Activated naive CD8-positive, alpha-beta T cell (primary cell): ENCODE measurements around the gene TECRL.

Experiments
- H3K27ac Mint-ChIP-seq: one replicate; pipeline ENCODE4 v1.8.0; 2021; ENCODE audit warnings: mixed read lengths
- H3K27me3 Mint-ChIP-seq: one replicate; pipeline ENCODE4 v1.8.0; 2021; ENCODE audit warnings: mixed read lengths
- H3K36me3 Mint-ChIP-seq: one replicate; pipeline ENCODE4 v1.8.0; 2021; ENCODE audit warnings: mixed read lengths
- H3K4me1 Mint-ChIP-seq: one replicate; pipeline ENCODE4 v1.8.0; 2021; ENCODE audit warnings: low read depth, mixed read lengths
- H3K4me3 Mint-ChIP-seq: one replicate; pipeline ENCODE4 v1.8.0; 2021; ENCODE audit warnings: mild to moderate bottlenecking, mixed read lengths
- H3K9me3 Mint-ChIP-seq: one replicate; pipeline ENCODE4 v1.8.0; 2021; ENCODE audit warnings: low read depth, mixed read lengths

Gene TECRL

GRCh38 chr4:64409300-64409699 is at the start of gene TECRL:
TSS of gene TECRL (minus strand) at chr4:64409450. CDS start at chr4:64409351, 99 bp downstream.
- H3K27me3 Mint-ChIP-seq, result no peaks in the 10 kb centered on the region
- H3K4me1 Mint-ChIP-seq, result no peaks in the 10 kb centered on the region
- no peak within 1 kb of the TSS for H3K27ac Mint-ChIP-seq
- H3K36me3 Mint-ChIP-seq, result no peaks in the 10 kb centered on the region
- H3K4me3 Mint-ChIP-seq, result no peak within 1 kb of the TSS
- H3K9me3 Mint-ChIP-seq, result no peaks in the 10 kb centered on the region

- peaks cover 2% of the 10 kb centered on the region for H3K36me3 Mint-ChIP-seq
- H3K27ac Mint-ChIP-seq, result no peak overlapping the region
- peaks cover 11% of the 10 kb centered on the region for H3K9me3 Mint-ChIP-seq
- H3K4me1 Mint-ChIP-seq, result no peaks in the 10 kb centered on the region
- H3K27me3 Mint-ChIP-seq, result no peaks in the 10 kb centered on the region
- H3K4me3 Mint-ChIP-seq, result no peak overlapping the region
These were observed 23.4 kb upstream of the TECRL start for GRCh38 chr4:64432674-64433073.

- H3K27me3 Mint-ChIP-seq, result no peaks in the 10 kb centered on the region
- H3K4me3 Mint-ChIP-seq, result no peak overlapping the region
- peaks cover 2% of the 10 kb centered on the region for H3K36me3 Mint-ChIP-seq
- H3K4me1 Mint-ChIP-seq, result no peaks in the 10 kb centered on the region
- H3K27ac Mint-ChIP-seq, result no peak overlapping the region
- peaks cover 11% of the 10 kb centered on the region for H3K9me3 Mint-ChIP-seq
These were observed 21.7 kb upstream of the TECRL start for GRCh38 chr4:64430933-64431332.

- H3K4me1 Mint-ChIP-seq, result no peaks in the 10 kb centered on the region
- H3K27ac Mint-ChIP-seq, result no peak overlapping the region
- no peaks in the 10 kb centered on the region for H3K9me3 Mint-ChIP-seq
- no peaks in the 10 kb centered on the region for H3K36me3 Mint-ChIP-seq
- no peaks in the 10 kb centered on the region for H3K27me3 Mint-ChIP-seq
- no peak overlapping the region for H3K4me3 Mint-ChIP-seq
These were observed 8.7 kb upstream of the TECRL start for GRCh38 chr4:64417974-64418373.

GRCh38 chr4:64407000-64407399 is 2.2 kb downstream of the TECRL start:
- Mint-ChIP-seq H3K27ac (no peak overlapping the region), H3K27me3 (no peaks in the 10 kb centered on the region), H3K9me3 (no peaks in the 10 kb centered on the region), H3K4me1 (no peaks in the 10 kb centered on the region), H3K4me3 (no peak overlapping the region), H3K36me3 (no peaks in the 10 kb centered on the region)

- Mint-ChIP-seq H3K4me1 (no peaks in the 10 kb centered on the region), H3K9me3 (no peaks in the 10 kb centered on the region), H3K36me3 (no peaks in the 10 kb centered on the region), H3K4me3 (no peak overlapping the region), H3K27ac (no peak overlapping the region), H3K27me3 (no peaks in the 10 kb centered on the region)
These were observed 3.5 kb downstream of the TECRL start for GRCh38 chr4:64405761-64406160.

GRCh38 chr4:64402684-64403083 is 6.6 kb downstream of the TECRL start:
- Mint-ChIP-seq H3K4me1 (no peaks in the 10 kb centered on the region), H3K27ac (no peak overlapping the region), H3K36me3 (no peaks in the 10 kb centered on the region), H3K9me3 (no peaks in the 10 kb centered on the region), H3K4me3 (no peak overlapping the region), H3K27me3 (no peaks in the 10 kb centered on the region)

- no peaks in the 10 kb centered on the region for H3K4me1 Mint-ChIP-seq
- H3K27ac Mint-ChIP-seq, result no peak overlapping the region
- H3K36me3 Mint-ChIP-seq, result no peaks in the 10 kb centered on the region
These were observed 9.7 kb downstream of the TECRL start for GRCh38 chr4:64399313-64400109.

GRCh38 chr4:64394469-64394868 is 14.8 kb downstream of the TECRL start:
- Mint-ChIP-seq H3K9me3 (peaks cover 6% of the 10 kb centered on the region), H3K27ac (no peak overlapping the region), H3K4me3 (no peak overlapping the region), H3K4me1 (no peaks in the 10 kb centered on the region), H3K36me3 (no peaks in the 10 kb centered on the region), H3K27me3 (no peaks in the 10 kb centered on the region)

More at GRCh38 chr4:64399313-64400109, 9.7 kb downstream of the TECRL start:
- H3K4me3 Mint-ChIP-seq, result no peak overlapping the region
- no peaks in the 10 kb centered on the region for H3K9me3 Mint-ChIP-seq
- no peaks in the 10 kb centered on the region for H3K27me3 Mint-ChIP-seq

- Mint-ChIP-seq H3K4me3 (no peak overlapping the region), H3K27ac (no peak overlapping the region), H3K36me3 (no peaks in the 10 kb centered on the region), H3K4me1 (no peaks in the 10 kb centered on the region), H3K27me3 (no peaks in the 10 kb centered on the region), H3K9me3 (peaks cover 13% of the 10 kb centered on the region)
These were observed 21.0 kb downstream of the TECRL start for GRCh38 chr4:64388252-64388651.

- peaks cover 10% of the 10 kb centered on the region for H3K9me3 Mint-ChIP-seq
- H3K4me1 Mint-ChIP-seq, result no peaks in the 10 kb centered on the region
- H3K4me3 Mint-ChIP-seq, result no peak overlapping the region
- no peak overlapping the region for H3K27ac Mint-ChIP-seq
- H3K36me3 Mint-ChIP-seq, result no peaks in the 10 kb centered on the region
- no peaks in the 10 kb centered on the region for H3K27me3 Mint-ChIP-seq
These were observed 24.0 kb downstream of the TECRL start for GRCh38 chr4:64385220-64385619.

GRCh38 chr4:64384237-64385203 is 24.7 kb downstream of the TECRL start:
- Mint-ChIP-seq H3K4me1 (no peaks in the 10 kb centered on the region), H3K4me3 (no peak overlapping the region), H3K9me3 (peaks cover 10% of the 10 kb centered on the region), H3K27me3 (no peaks in the 10 kb centered on the region), H3K36me3 (no peaks in the 10 kb centered on the region), H3K27ac (no peak overlapping the region)

GRCh38 chr4:64368741-64369140 is 40.5 kb downstream of the TECRL start:
- Mint-ChIP-seq H3K4me3 (no peak overlapping the region), H3K27ac (no peak overlapping the region), H3K4me1 (no peaks in the 10 kb centered on the region), H3K36me3 (no peaks in the 10 kb centered on the region), H3K27me3 (no peaks in the 10 kb centered on the region), H3K9me3 (peaks cover 4% of the 10 kb centered on the region)

- H3K9me3 Mint-ChIP-seq, result peaks cover 10% of the 10 kb centered on the region
- H3K27me3 Mint-ChIP-seq, result no peaks in the 10 kb centered on the region
- no peak overlapping the region for H3K4me3 Mint-ChIP-seq
- H3K36me3 Mint-ChIP-seq, result no peaks in the 10 kb centered on the region
- H3K4me1 Mint-ChIP-seq, result no peaks in the 10 kb centered on the region
- no peak overlapping the region for H3K27ac Mint-ChIP-seq
These were observed 47.9 kb downstream of the TECRL start for GRCh38 chr4:64361399-64361740.

GRCh38 chr4:64360664-64361398 is 48.4 kb downstream of the TECRL start:
- Mint-ChIP-seq H3K9me3 (peaks cover 6% of the 10 kb centered on the region), H3K27ac (no peak overlapping the region), H3K27me3 (no peaks in the 10 kb centered on the region), H3K4me3 (no peak overlapping the region), H3K4me1 (no peaks in the 10 kb centered on the region), H3K36me3 (no peaks in the 10 kb centered on the region)
